Brain microvascular endothelial cell (primary cell): ENCODE measurements around the gene ZFP69B.
A peak's percentile ranks its signal among the peaks of the same experiment; 100 is the strongest.

ENCODE experiments used
- DNase-seq: peaks from one replicate; pipeline ENCODE4 v3.0.0-alpha.2; 2020
- H3K27ac ChIP-seq: fragments of 250-450 bp; sonication (Bioruptor Pico); 2 replicates; pipeline ENCODE4 v1.5.1; 2020; ENCODE audit warnings: mild to moderate bottlenecking, moderate library complexity
- H3K27me3 ChIP-seq: fragments of 250-450 bp; sonication (Bioruptor Pico); replicated peaks from 2 replicates; pipeline ENCODE4 v1.5.1; 2020; ENCODE audit warnings: mild to moderate bottlenecking
- H3K36me3 ChIP-seq: fragments of 250-450 bp; sonication (Bioruptor Pico); replicated peaks from 2 replicates; pipeline ENCODE4 v1.5.1; 2020; ENCODE audit warnings: mild to moderate bottlenecking
- H3K4me3 ChIP-seq: 2 replicates; pipeline ENCODE4 v1.5.1; 2011; ENCODE audit warnings: low read depth, mild to moderate bottlenecking, control low read depth, low read length, moderate library complexity
- in situ Hi-C: cut with HindIII; loops from 2 replicates; pipeline ENCODE4 v1.10.0; 2017; ENCODE audit warnings: low sequenced_read_pairs, low pct_ligation_motif_present
- TF ChIP-seq, protein P1 (sequence below): IDR thresholded peaks from 2 replicates; pipeline ENCODE4 v1.5.1; 2011; ENCODE audit warnings: low read depth, mild to moderate bottlenecking, moderate library complexity, low read length, control low read depth, inconsistent platforms; ENCODE audit errors: missing control alignments

ZFP69B gene

DNA sequence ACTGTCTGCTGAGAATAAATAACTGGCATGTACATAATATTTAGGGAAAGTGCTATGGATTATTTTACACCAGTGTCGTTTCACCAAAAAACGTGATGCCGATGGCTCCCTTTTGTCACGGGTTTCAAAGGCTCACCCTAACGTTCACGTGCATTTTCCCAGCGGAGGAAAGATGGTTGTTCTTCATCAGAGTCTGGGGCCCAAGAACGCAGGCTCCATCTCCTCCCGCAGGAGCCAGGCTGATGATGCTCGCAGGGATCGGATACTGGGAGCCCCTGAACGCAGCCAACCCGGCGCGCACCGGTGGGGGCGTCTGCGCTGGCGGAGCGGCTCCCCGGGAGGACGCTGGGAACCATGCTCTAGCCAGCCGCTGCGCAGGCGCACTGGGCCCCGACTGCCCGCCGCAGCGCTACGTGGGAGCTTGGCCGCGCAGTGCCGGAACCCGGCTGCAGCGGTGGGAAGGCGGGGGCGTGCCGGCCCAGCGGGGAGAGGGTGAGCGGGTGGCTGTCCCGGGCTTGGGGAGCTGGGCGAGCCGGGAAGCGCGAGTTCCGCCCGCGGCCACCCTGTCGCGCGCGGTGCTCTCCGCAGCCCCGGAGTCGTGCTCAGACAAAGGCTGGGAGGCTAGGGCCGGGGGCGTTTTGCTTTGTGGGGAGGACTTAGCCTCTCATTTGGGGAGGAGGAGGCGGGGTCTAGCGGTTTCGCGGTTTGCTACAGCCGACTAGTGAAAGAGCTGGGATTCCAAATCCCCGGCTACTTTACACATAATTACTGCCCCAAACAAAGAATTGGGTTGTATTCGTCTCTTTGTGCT, at the start of gene ZFP69B:
Gene ZFP69B, plus strand, starts transcription at position 793 of the 811 bp plus-strand sequence. CDS start 486 bp downstream, outside the sequence.
- Histone ChIP-seq H3K27ac (peak within 1 kb of the TSS; percentile 92), H3K4me3 (peak within 1 kb of the TSS; percentile 70), H3K36me3 (peaks cover under 1% of the 10 kb centered on the region), H3K27me3 (no peaks in the 10 kb centered on the region)
- TF ChIP-seq, protein P1, sequence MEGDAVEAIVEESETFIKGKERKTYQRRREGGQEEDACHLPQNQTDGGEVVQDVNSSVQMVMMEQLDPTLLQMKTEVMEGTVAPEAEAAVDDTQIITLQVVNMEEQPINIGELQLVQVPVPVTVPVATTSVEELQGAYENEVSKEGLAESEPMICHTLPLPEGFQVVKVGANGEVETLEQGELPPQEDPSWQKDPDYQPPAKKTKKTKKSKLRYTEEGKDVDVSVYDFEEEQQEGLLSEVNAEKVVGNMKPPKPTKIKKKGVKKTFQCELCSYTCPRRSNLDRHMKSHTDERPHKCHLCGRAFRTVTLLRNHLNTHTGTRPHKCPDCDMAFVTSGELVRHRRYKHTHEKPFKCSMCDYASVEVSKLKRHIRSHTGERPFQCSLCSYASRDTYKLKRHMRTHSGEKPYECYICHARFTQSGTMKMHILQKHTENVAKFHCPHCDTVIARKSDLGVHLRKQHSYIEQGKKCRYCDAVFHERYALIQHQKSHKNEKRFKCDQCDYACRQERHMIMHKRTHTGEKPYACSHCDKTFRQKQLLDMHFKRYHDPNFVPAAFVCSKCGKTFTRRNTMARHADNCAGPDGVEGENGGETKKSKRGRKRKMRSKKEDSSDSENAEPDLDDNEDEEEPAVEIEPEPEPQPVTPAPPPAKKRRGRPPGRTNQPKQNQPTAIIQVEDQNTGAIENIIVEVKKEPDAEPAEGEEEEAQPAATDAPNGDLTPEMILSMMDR = peak; percentile 3
- in situ Hi-C loops = no loop called here
- peak; percentile 91 for DNase-seq

DNA sequence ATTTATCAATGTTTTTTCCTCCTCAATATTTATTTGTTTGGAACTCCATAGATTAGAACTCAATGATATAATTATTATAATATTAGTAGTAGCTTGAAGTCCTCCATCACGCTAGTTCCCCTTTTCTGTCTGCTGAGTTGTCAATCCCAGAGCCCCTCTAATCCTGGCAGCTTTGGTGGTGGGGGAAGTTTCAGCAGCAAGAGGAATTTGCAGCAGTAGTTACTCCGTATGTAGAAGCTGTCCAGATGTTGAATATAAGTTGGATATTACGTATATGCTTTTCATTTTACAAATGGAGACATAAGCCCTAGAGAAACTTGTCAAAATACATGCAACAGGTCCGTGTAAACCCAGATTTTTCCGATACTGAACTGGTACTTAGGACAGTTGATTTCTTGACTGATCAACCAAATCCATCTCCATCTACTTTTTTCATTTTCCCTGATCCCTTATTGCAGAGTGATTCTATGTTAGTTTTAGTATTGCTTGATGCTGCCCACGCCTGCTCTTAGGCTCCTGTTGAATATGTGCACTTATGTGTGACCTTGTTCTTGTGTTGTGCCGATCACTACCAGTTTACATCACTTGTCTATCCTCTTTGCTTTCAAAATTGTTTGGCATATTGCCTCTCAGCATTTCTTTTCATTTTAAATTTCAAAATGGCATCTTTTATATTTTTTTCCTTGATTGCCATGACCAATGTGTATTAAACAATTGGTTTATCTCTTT, 48.6 kb upstream of the ZFP69B start:
- DNase-seq = no peak
- TF ChIP-seq, protein P1 = no peak
- Histone ChIP-seq H3K27me3 (no peaks in the 10 kb centered on the region), H3K27ac (no peak overlapping the region), H3K4me3 (no peak overlapping the region), H3K36me3 (no peaks in the 10 kb centered on the region)
- in situ Hi-C loops = no loop called here

DNA sequence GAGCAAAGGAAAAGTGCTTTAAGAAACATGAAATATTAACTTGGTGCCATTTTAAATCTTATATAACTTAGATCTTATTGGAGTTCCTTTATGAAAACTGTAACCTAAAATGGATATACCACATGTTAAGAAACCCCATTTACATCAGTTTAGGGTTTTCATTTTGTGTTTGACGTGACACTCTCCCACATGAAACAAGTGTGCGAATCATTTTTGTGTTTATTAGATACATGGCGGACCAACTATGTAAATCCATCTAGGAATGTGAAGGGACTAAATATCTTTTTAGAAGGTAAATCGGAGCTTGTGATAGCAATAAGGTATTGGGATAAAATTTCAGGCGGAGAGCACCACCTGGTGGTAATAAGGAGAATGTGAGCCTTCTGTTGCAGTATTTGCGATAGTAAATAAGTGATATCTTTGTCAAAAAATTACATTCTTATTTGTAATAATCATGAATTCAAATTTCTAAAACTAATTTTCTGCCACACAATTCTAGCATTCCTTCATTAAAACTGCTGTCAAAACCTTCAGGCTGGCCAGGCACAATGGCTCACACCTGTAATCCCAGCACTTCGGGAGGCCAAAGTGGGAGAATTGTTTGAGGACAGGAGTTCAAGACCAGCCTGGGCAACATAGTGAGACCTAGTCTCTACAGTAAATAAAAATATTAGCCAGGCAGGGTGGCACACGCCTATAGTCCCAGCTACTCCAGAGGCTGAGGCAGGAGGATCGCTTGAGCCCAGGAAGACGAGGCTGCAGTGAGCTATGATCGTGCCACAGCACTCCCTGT, 45.4 kb upstream of the ZFP69B start:
- H3K4me3 ChIP-seq = no peak overlapping the region
- DNase-seq = peak; percentile 31
- H3K27ac ChIP-seq = no peak overlapping the region
- H3K27me3 ChIP-seq = no peaks in the 10 kb centered on the region
- TF ChIP-seq, protein P1 = peak; percentile 72
- in situ Hi-C loops = no loop called here
- no peaks in the 10 kb centered on the region for H3K36me3 ChIP-seq

DNA sequence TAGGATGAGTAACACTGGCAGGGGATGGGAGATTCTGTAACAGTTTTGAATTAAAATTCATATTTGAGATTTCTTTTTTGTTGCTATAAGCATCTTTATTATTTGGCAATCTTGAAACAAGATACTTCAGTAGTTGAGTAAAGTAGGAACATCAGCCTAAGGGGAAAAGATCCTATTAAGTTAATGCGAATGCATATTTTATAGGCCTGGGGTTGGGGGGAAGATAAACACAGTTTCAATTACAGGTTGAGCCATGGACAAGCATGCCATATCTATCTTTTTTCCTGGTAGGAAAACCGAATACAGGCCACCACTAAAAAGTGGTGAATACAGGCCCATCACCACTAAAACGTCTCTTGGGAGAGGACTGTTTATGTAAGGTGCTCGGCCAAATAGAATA, 44.5 kb upstream of the ZFP69B start:
- Histone ChIP-seq H3K27ac (no peak overlapping the region), H3K36me3 (no peaks in the 10 kb centered on the region), H3K4me3 (no peak overlapping the region), H3K27me3 (no peaks in the 10 kb centered on the region)
- TF ChIP-seq, protein P1 = no peak
- in situ Hi-C loops = no loop called here
- no peak for DNase-seq

DNA sequence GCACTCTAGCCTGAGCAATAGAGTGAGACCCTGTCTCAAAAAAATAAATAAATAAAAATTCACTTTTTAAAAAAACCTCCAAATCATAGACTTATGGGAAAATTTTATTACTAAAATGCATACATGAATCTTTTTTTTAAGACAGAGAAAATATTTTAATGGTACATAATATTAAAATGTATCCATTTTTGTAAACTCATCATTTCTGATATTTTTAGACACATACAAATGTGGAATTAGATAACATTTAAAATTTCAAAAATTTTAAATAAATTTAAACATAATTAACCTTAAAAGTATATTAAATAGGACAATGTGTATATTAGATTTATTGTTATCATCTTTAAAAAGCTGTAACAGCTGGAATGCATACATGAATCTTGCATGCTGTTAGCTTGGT, 42.8 kb upstream of the ZFP69B start:
- in situ Hi-C loops = no loop called here
- no peaks in the 10 kb centered on the region for H3K36me3 ChIP-seq
- DNase-seq = no peak
- H3K27ac ChIP-seq = no peak overlapping the region
- no peak overlapping the region for H3K4me3 ChIP-seq
- no peaks in the 10 kb centered on the region for H3K27me3 ChIP-seq
- TF ChIP-seq, protein P1 = no peak
